ENCODE results near the gene FZD4.

The FZD4 gene

DNA sequence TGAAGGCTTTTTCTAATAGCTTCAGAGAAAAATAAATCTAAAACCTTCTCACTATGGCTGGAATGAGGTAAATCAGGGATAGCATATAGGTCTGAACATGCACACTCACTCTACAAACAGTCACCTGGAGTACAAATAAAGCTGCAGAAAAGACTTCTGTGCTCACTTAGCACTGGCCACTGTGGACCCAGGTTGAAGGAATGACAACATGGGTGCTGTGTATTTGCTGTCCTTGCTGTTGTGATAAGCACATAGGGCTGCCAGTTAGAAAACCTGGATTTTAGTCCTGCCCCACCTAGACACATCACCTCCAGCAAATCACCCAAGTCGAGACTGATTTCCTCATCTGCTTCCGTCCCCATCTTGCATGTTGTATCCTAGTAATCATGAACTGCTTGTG lies 51.2 kb downstream of the FZD4 start:
- no peak for DNase-seq

GRCh38 chr11:86902345-86902744 lies 52.9 kb downstream of the FZD4 start:
- DNase-seq = no peak

DNA sequence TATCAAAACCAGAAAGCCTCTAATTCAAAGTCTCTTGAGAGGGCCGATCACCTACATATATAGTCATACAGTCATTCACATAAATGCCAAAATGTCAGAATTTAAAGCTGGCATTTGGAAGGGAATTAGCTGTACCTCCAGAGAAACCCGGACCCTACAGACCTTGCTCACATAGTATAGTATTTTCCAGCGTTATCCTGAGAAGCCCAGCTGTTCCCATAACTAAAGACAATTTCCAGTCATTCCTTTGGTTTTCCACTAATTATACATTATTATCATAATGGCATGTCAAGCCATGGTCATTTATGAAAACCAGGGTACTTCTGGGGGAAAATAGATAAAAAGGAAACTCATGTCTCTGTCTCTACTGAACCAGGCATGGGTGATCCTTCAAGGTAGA lies 53.6 kb downstream of the FZD4 start:
- no peak for DNase-seq

GRCh38 chr11:86900162-86900561 lies 55.0 kb downstream of the FZD4 start:
- no peak for DNase-seq

GRCh38 chr11:86898689-86899088 lies 56.5 kb downstream of the FZD4 start:
- DNase-seq = no peak

GRCh38 chr11:86896441-86896841 lies 58.8 kb downstream of the FZD4 start:
- DNase-seq = no peak
